ENCODE data around the gene TYMS.

The TYMS gene

DNA sequence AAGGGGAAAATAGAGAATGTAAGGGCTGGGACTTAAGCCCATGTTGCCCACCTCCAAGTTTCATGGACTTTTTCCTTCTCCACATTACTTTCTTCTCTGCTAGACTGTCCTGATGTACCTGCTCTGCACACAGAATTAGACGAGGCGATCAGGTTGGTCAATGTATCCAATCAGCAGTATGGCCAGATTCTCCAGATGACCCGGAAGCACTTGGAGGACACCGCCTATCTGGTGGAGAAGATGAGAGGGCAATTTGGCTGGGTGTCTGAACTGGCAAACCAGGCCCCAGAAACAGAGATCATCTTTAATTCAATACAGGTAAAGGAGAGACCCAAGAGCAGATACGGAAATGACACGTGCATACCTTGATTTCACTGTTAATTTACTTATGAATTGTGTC, 16.2 kb upstream of the TYMS start:
- TF ChIP-seq, protein P1, sequence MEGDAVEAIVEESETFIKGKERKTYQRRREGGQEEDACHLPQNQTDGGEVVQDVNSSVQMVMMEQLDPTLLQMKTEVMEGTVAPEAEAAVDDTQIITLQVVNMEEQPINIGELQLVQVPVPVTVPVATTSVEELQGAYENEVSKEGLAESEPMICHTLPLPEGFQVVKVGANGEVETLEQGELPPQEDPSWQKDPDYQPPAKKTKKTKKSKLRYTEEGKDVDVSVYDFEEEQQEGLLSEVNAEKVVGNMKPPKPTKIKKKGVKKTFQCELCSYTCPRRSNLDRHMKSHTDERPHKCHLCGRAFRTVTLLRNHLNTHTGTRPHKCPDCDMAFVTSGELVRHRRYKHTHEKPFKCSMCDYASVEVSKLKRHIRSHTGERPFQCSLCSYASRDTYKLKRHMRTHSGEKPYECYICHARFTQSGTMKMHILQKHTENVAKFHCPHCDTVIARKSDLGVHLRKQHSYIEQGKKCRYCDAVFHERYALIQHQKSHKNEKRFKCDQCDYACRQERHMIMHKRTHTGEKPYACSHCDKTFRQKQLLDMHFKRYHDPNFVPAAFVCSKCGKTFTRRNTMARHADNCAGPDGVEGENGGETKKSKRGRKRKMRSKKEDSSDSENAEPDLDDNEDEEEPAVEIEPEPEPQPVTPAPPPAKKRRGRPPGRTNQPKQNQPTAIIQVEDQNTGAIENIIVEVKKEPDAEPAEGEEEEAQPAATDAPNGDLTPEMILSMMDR (conservative IDR thresholded peaks at IDR 0.05; ENCODE audit: low read depth, low read length), result no peak
- H3K4me3 ChIP-seq (ENCODE audit: low read depth, low read length), result no peak overlapping the region
- DNase-seq (ENCODE audit: low read depth), result no peak

DNA sequence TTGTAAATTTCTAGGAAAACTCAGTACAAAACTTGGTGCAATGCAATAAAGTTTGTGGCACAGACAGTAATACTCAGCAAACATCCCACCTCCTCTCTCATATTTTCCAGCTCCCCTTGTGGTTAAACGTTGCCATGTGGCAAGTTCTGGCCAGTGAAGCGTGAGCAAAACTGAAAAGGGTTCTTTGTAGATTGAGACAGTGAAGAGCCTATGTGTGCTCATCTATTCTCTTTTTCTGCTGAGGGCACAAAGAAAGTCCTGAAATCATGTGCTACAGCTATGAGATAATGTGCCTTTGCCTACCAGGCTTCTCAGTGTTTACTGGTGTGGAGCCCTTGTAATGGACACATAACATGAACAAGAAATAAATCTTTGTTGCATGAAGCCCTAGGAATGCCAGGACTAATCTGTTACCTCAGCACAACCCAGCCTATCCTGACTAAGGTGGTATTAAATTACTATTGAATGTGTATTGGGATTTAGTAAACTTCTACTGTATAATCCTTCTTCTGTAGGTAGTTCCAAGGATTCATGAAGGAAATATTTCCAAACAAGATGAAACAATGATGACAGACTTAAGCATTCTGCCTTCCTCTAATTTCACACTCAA, 13.0 kb upstream of the TYMS start:
- no peak overlapping the region for H3K4me3 ChIP-seq (ENCODE audit: low read depth, low read length)
- TF ChIP-seq, protein P1 (conservative IDR thresholded peaks at IDR 0.05; ENCODE audit: low read depth, low read length), result no peak
- DNase-seq (ENCODE audit: low read depth), result no peak

DNA sequence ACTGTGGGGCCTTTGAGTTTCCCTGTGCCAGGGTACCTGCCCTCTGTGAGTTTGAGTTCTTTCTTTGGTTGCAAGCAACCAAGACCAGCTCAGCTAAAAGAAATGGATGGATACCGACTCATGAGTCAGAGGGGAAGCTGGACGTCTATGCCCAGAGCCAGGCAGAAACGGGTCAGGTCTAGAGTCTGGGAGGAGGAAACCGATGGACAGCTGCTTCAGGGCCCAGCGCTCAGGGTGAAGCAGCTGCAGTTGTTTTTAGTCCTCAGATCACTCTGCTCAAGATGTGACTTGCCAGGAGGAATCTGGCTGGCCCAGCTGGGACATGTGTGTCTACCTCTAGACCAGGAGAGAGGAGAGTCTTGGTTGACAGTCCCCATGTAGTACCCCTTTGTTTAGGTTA, 10.1 kb upstream of the TYMS start:
- TF ChIP-seq, protein P1 (conservative IDR thresholded peaks at IDR 0.05; ENCODE audit: low read depth, low read length), result no peak
- no peak overlapping the region for H3K4me3 ChIP-seq (ENCODE audit: low read depth, low read length)
- no peak for DNase-seq (ENCODE audit: low read depth)

DNA sequence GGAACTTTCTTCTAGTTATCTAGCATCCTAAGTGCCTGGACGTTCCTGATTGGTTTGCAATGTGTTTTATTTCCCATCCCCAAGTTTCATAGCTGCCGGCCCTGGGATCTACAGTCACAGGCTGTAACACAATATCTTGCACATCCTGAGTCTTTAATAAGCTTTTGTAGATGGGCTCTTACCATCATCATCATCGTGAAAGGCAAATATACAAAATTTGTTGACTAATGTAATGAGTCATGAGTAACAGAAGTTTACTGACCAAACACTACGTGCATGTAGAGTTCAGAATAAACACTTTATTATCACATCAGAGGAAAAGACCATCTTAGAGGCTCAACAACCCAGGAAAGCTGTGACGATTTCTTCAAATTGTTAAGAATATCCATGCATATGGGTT, 8.1 kb upstream of the TYMS start:
- no peak for DNase-seq (ENCODE audit: low read depth)
- H3K4me3 ChIP-seq (ENCODE audit: low read depth, low read length), result no peak overlapping the region
- TF ChIP-seq, protein P1 (conservative IDR thresholded peaks at IDR 0.05; ENCODE audit: low read depth, low read length), result no peak

DNA sequence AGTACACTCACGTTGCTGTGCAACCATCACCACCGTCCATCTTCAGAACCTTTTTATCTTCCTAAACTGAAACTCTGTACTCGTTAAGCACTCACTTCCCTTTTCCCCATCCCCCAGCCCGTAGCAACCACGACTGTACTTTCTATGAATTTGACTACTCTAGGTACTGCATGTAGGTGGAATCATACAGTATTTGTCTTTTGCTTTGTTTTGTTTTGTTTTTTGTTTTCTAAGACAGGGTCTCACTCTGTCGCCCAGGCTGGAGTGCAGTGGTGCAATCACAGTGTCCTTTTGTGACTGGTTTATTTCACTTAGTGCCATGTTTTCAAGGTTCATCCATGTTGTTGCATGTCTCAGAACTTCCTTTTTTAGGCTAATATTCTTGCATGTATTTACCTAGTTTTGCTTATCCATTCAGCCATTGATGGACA, 7.0 kb upstream of the TYMS start:
- DNase-seq (ENCODE audit: low read depth), result no peak
- TF ChIP-seq, protein P1 (conservative IDR thresholded peaks at IDR 0.05; ENCODE audit: low read depth, low read length), result no peak
- no peak overlapping the region for H3K4me3 ChIP-seq (ENCODE audit: low read depth, low read length)

DNA sequence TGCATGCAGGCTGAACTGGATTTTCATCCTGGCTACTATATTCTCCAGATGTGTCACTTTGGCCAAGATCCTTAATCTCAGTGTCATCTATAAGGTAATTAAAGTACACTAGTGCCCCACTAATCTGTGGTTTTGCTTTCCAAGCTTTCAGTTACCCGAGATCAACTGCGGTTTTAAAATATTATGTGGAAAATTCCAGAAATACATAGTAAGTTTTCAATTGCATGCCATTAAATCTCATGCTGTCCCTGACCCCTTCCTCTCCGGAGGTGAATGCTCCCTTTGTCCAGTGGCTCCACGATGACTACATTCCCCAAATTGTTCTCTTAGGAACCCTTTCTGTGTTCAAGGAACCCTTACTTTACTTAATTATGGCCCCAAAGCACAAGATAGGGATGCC, 5.3 kb upstream of the TYMS start:
- TF ChIP-seq, protein P1 (conservative IDR thresholded peaks at IDR 0.05; ENCODE audit: low read depth, low read length), result no peak
- DNase-seq (ENCODE audit: low read depth), result no peak
- H3K4me3 ChIP-seq (ENCODE audit: low read depth, low read length), result no peak overlapping the region

DNA sequence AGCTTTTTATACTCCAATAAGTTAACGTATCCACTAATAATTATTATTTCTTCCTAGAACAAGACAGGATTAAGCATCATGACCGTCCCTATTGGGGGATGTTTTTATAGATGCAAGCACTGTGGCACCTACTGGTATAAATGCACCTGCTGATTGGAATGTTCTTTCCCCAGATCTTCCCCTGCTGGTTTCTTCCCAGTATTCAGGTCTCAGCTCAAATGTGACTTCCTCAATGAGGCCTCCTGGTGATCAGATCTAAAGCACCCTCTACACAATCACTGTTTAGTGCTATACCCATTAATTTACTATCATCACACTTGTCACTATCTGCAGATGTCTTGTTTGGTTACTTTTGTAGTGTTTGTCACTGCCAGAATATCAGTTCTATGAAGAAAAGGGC, 3.9 kb upstream of the TYMS start:
- DNase-seq (ENCODE audit: low read depth), result no peak
- TF ChIP-seq, protein P1 (conservative IDR thresholded peaks at IDR 0.05; ENCODE audit: low read depth, low read length), result no peak
- H3K4me3 ChIP-seq (ENCODE audit: low read depth, low read length), result no peak overlapping the region

Data from choroid plexus epithelial cell (primary cell).